Activated B cell treated with CpG ODN at 0.5 μM for 24 hours (primary cell): ENCODE data around the gene PITRM1. TPM values are rescaled to one million over a fixed set of nuclear protein-coding genes. Genes with fewer than 3 reads are reported as not detected.

Source experiments
- ATAC-seq: fragments of 200-7000 bp; cut with Tn5 transposase; one replicate; pipeline ENCODE4 v1.10.0; 2021; ENCODE audit warnings: low read depth, mild to moderate bottlenecking, moderate library complexity
- CTCF ChIA-PET: fragments of 350-600 bp; sonication (Branson Sonifier 250); formaldehyde crosslinking; loops from one replicate; lab custom pipeline; 2021; ENCODE audit warnings: antibody characterized with exemption; lab: Charles Lee
- POLR2A ChIA-PET: fragments of 350-600 bp; sonication (Branson Sonifier 250); formaldehyde crosslinking; loops from one replicate; lab custom pipeline; 2021; ENCODE audit warnings: antibody characterized with exemption; lab: Charles Lee
- DNase-seq: peaks from one replicate; pipeline ENCODE4 v3.0.0; 2022
- H3K27ac Mint-ChIP-seq: one replicate; pipeline ENCODE4 v1.8.0; 2020; ENCODE audit warnings: mixed read lengths
- H3K27me3 Mint-ChIP-seq: one replicate; pipeline ENCODE4 v1.8.0; 2021; ENCODE audit warnings: mixed read lengths
- H3K36me3 Mint-ChIP-seq: one replicate; pipeline ENCODE4 v1.8.0; 2021; ENCODE audit warnings: low read depth, mixed read lengths
- H3K4me1 Mint-ChIP-seq: one replicate; pipeline ENCODE4 v1.8.0; 2021; ENCODE audit warnings: mixed read lengths
- H3K4me3 Mint-ChIP-seq: one replicate; pipeline ENCODE4 v1.8.0; 2020; ENCODE audit warnings: mild to moderate bottlenecking, mixed read lengths
- H3K9me3 Mint-ChIP-seq: one replicate; pipeline ENCODE4 v1.8.0; 2020; ENCODE audit warnings: mixed read lengths
- CTCF ChIP-seq: fragments of 200-600 bp; IDR thresholded peaks from one replicate; pipeline ENCODE4 v1.8.0; 2022; ENCODE audit warnings: antibody characterized with exemption, mild to moderate bottlenecking
- intact Hi-C: fragments of 100-400 bp; cut with micrococcal nuclease; formaldehyde crosslinking; loops from one replicate; pipeline ENCODE4 v1.15.1; 2024
- total RNA-seq: library from RNA; stranded (reverse); gene quantifications from 2 replicates; pipeline ENCODE4 v1.2.3, GENCODE V29; 2022

PITRM1 gene
- total RNA-seq, 1 donor from 2014 or later = 60.7 TPM

- H3K27me3 Mint-ChIP-seq = no peaks in the 10 kb centered on the region
- intact Hi-C loops = no loop called here
- peaks cover 95% of the 10 kb centered on the region for H3K36me3 Mint-ChIP-seq
- POLR2A ChIA-PET = no interaction called here
- H3K9me3 Mint-ChIP-seq = no peaks in the 10 kb centered on the region
- TF ChIP-seq CTCF = no peak
- ATAC-seq = no peak
- no peaks in the 10 kb centered on the region for H3K4me1 Mint-ChIP-seq
- CTCF ChIA-PET = no interaction called here
- DNase-seq = no peak
- H3K27ac Mint-ChIP-seq = no peak overlapping the region
- no peak overlapping the region for H3K4me3 Mint-ChIP-seq
These were observed 17.9 kb downstream of the PITRM1 start for GRCh38 chr10:3154666-3155065.

- Mint-ChIP-seq H3K36me3 (peaks cover 95% of the 10 kb centered on the region), H3K9me3 (no peaks in the 10 kb centered on the region), H3K27ac (no peak overlapping the region), H3K4me3 (no peak overlapping the region), H3K27me3 (no peaks in the 10 kb centered on the region), H3K4me1 (no peaks in the 10 kb centered on the region)
- DNase-seq (no peak), ATAC-seq (no peak)
- intact Hi-C loops = no loop called here
- TF ChIP-seq CTCF = no peak
- CTCF ChIA-PET = no interaction called here
- POLR2A ChIA-PET = interaction anchor here (0.9 kb wide), 1 partner anchor 35 kb away, joined by 4 read pairs; no protein-coding TSS in a partner anchor
These were observed 20.0 kb downstream of the PITRM1 start for GRCh38 chr10:3152566-3152935.

GRCh38 chr10:3151889-3152565 lies 20.6 kb downstream of the PITRM1 start:
- ChIA-PET POLR2A (no interaction called here), CTCF (no interaction called here)
- Mint-ChIP-seq H3K36me3 (peaks cover 95% of the 10 kb centered on the region), H3K4me1 (no peaks in the 10 kb centered on the region), H3K27me3 (no peaks in the 10 kb centered on the region), H3K9me3 (no peaks in the 10 kb centered on the region), H3K27ac (no peak overlapping the region), H3K4me3 (no peak overlapping the region)
- intact Hi-C loops = no loop called here
- no peak for TF ChIP-seq CTCF
- DNase-seq (no peak), ATAC-seq (no peak)

GRCh38 chr10:3150961-3151360 lies 21.6 kb downstream of the PITRM1 start:
- DNase-seq = no peak
- H3K4me1 Mint-ChIP-seq = no peaks in the 10 kb centered on the region
- H3K4me3 Mint-ChIP-seq = no peak overlapping the region
- no peak for ATAC-seq
- no peaks in the 10 kb centered on the region for H3K27me3 Mint-ChIP-seq
- POLR2A ChIA-PET = no interaction called here
- H3K27ac Mint-ChIP-seq = no peak overlapping the region
- CTCF ChIA-PET = no interaction called here
- H3K36me3 Mint-ChIP-seq = peaks cover 96% of the 10 kb centered on the region
- TF ChIP-seq CTCF = no peak
- no peaks in the 10 kb centered on the region for H3K9me3 Mint-ChIP-seq
- intact Hi-C loops = no loop called here

- ChIA-PET POLR2A (no interaction called here), CTCF (no interaction called here)
- Mint-ChIP-seq H3K4me3 (no peak overlapping the region), H3K36me3 (peaks cover 96% of the 10 kb centered on the region), H3K27me3 (no peaks in the 10 kb centered on the region), H3K4me1 (no peaks in the 10 kb centered on the region), H3K27ac (no peak overlapping the region), H3K9me3 (no peaks in the 10 kb centered on the region)
- ATAC-seq (no peak), DNase-seq (no peak)
- no peak for TF ChIP-seq CTCF
- intact Hi-C loops = no loop called here
These were observed 22.2 kb downstream of the PITRM1 start for GRCh38 chr10:3150366-3150765.
